HG03045 (cell line): ENCODE measurements around the gene SLC25A41.

Experiments
- ATAC-seq: cut with Tn5 transposase; IDR thresholded peaks from one replicate; pipeline ENCODE4 v1.9.1; 2021; ENCODE audit warnings: mild to moderate bottlenecking, moderate library complexity; ENCODE audit not compliant: unreplicated experiment

Gene SLC25A41

GRCh38 chr19:6460099-6460884 lies 26.7 kb upstream of the SLC25A41 start:
- peak; percentile 74 for ATAC-seq

GRCh38 chr19:6459262-6460098 lies 25.9 kb upstream of the SLC25A41 start, which contains the start of gene SLC25A23:
TSS of gene SLC25A23 (minus strand) at chr19:6459792. CDS start at chr19:6459628, 164 bp downstream.
- ATAC-seq, result peak; percentile 22

GRCh38 chr19:6458695-6459261 lies 25.2 kb upstream of the SLC25A41 start:
- no peak for ATAC-seq

- ATAC-seq, result no peak
Measured at GRCh38 chr19:6457958-6458694, 24.6 kb upstream of the SLC25A41 start.

- ATAC-seq, result no peak
Measured at GRCh38 chr19:6455924-6456323, 22.4 kb upstream of the SLC25A41 start.

- ATAC-seq, result no peak
Measured at GRCh38 chr19:6453951-6454565, 20.5 kb upstream of the SLC25A41 start.

GRCh38 chr19:6452899-6453298 lies 19.3 kb upstream of the SLC25A41 start:
- ATAC-seq, result no peak

- ATAC-seq, result no peak
Measured at GRCh38 chr19:6452223-6452614, 18.7 kb upstream of the SLC25A41 start.

GRCh38 chr19:6451583-6452222 lies 18.1 kb upstream of the SLC25A41 start:
- ATAC-seq, result no peak

GRCh38 chr19:6450166-6450565 lies 16.6 kb upstream of the SLC25A41 start:
- no peak for ATAC-seq

GRCh38 chr19:6448045-6448444 lies 14.5 kb upstream of the SLC25A41 start:
- ATAC-seq, result no peak

- ATAC-seq, result no peak
Measured at GRCh38 chr19:6446452-6446851, 12.9 kb upstream of the SLC25A41 start.

GRCh38 chr19:6443986-6444385 lies 10.4 kb upstream of the SLC25A41 start:
- no peak for ATAC-seq

- ATAC-seq, result no peak
Measured at GRCh38 chr19:6442087-6442688, 8.6 kb upstream of the SLC25A41 start.

- no peak for ATAC-seq
Measured at GRCh38 chr19:6440905-6441304, 7.3 kb upstream of the SLC25A41 start.

GRCh38 chr19:6439743-6440142 lies 6.2 kb upstream of the SLC25A41 start:
- no peak for ATAC-seq

GRCh38 chr19:6433165-6433564 lies 398 bp downstream of the SLC25A41 start:
- ATAC-seq, result no peak

- no peak for ATAC-seq
Measured at GRCh38 chr19:6431891-6432290, 1.7 kb downstream of the SLC25A41 start.

- ATAC-seq, result no peak
Measured at GRCh38 chr19:6429419-6430221, 3.9 kb downstream of the SLC25A41 start.
